Parathyroid adenoma (tissue), 2 donors: ENCODE data around the gene ALOX5AP.

Experiments
- H2AFZ ChIP-seq: fragments of 300-600 bp; sonication (generic); one replicate; pipeline ENCODE4 v1.7.0; 2017; ENCODE audit warnings: antibody characterized with exemption, mild to moderate bottlenecking
- H3K27ac ChIP-seq: fragments of 300-600 bp; sonication (generic); one replicate; pipeline ENCODE4 v1.7.0; 2017
- H3K27me3 ChIP-seq: fragments of 300-600 bp; sonication (generic); one replicate; pipeline ENCODE4 v1.7.0; 2017; ENCODE audit warnings: low read length; ENCODE audit not compliant: control insufficient read depth, insufficient read depth
- H3K36me3 ChIP-seq: fragments of 300-600 bp; sonication (generic); one replicate; pipeline ENCODE4 v1.7.0; 2017; ENCODE audit warnings: low read length; ENCODE audit not compliant: control insufficient read depth, insufficient read depth
- H3K4me1 ChIP-seq: fragments of 300-600 bp; sonication (generic); one replicate; pipeline ENCODE4 v1.7.0; 2017; ENCODE audit warnings: control low read depth
- H3K4me2 ChIP-seq: fragments of 300-600 bp; sonication (generic); one replicate; pipeline ENCODE4 v1.7.0; 2017; ENCODE audit warnings: low read length
- H3K4me3 ChIP-seq: fragments of 300-600 bp; sonication (generic); one replicate; pipeline ENCODE4 v1.7.0; 2017; ENCODE audit warnings: low read depth, low read length
- H3K79me2 ChIP-seq: fragments of 300-600 bp; sonication (generic); one replicate; pipeline ENCODE4 v1.7.0; 2017; ENCODE audit warnings: control low read depth
- H3K9ac ChIP-seq: fragments of 300-600 bp; sonication (generic); one replicate; pipeline ENCODE4 v1.7.0; 2017; ENCODE audit warnings: mild to moderate bottlenecking
- H3K9me3 ChIP-seq: fragments of 300-600 bp; sonication (generic); one replicate; pipeline ENCODE4 v1.7.0; 2017; ENCODE audit warnings: low read length; ENCODE audit not compliant: control insufficient read depth
- CTCF ChIP-seq: fragments of 300-600 bp; sonication (generic); IDR thresholded peaks from one replicate; pipeline ENCODE4 v1.7.0; 2017; ENCODE audit warnings: antibody characterized with exemption, mild to moderate bottlenecking
- donor health status: primary hyperparathyroidism.

The ALOX5AP gene

GRCh38 chr13:30807392-30807791 lies 72.0 kb downstream of the ALOX5AP start:
- Histone ChIP-seq H3K9ac (no peak overlapping the region), H3K36me3 (no peaks in the 10 kb centered on the region), H3K4me2 (no peak overlapping the region), H3K4me1 (no peaks in the 10 kb centered on the region), H3K9me3 (no peaks in the 10 kb centered on the region), H3K4me3 (no peak overlapping the region), H3K27me3 (no peaks in the 10 kb centered on the region), H2AFZ (no peak overlapping the region), H3K79me2 (no peaks in the 10 kb centered on the region), H3K27ac (no peak overlapping the region)
- no peak for TF ChIP-seq CTCF

GRCh38 chr13:30808600-30808999 lies 73.3 kb downstream of the ALOX5AP start:
- Histone ChIP-seq H2AFZ (no peak overlapping the region), H3K27me3 (no peaks in the 10 kb centered on the region), H3K4me1 (no peaks in the 10 kb centered on the region), H3K4me3 (no peak overlapping the region), H3K79me2 (no peaks in the 10 kb centered on the region), H3K27ac (no peak overlapping the region), H3K9ac (no peak overlapping the region), H3K4me2 (no peak overlapping the region), H3K9me3 (no peaks in the 10 kb centered on the region), H3K36me3 (no peaks in the 10 kb centered on the region)
- no peak for TF ChIP-seq CTCF

- Histone ChIP-seq H3K27ac (no peak overlapping the region), H3K36me3 (no peaks in the 10 kb centered on the region), H3K4me1 (no peaks in the 10 kb centered on the region), H2AFZ (no peak overlapping the region), H3K27me3 (no peaks in the 10 kb centered on the region), H3K9me3 (no peaks in the 10 kb centered on the region), H3K4me3 (no peak overlapping the region), H3K79me2 (no peaks in the 10 kb centered on the region), H3K9ac (no peak overlapping the region), H3K4me2 (no peak overlapping the region)
- no peak for TF ChIP-seq CTCF
Measured at GRCh38 chr13:30809787-30810186, 74.4 kb downstream of the ALOX5AP start.

GRCh38 chr13:30810261-30810701 lies 74.9 kb downstream of the ALOX5AP start:
- H3K4me1 ChIP-seq = no peaks in the 10 kb centered on the region
- no peaks in the 10 kb centered on the region for H3K27me3 ChIP-seq
- no peak overlapping the region for H3K9ac ChIP-seq
- H3K4me3 ChIP-seq = no peak overlapping the region
- H3K79me2 ChIP-seq = no peaks in the 10 kb centered on the region
- H3K9me3 ChIP-seq = no peaks in the 10 kb centered on the region
- peak overlapping the region; percentile 70 for H2AFZ ChIP-seq
- H3K4me2 ChIP-seq = no peak overlapping the region
- H3K36me3 ChIP-seq = no peaks in the 10 kb centered on the region
- H3K27ac ChIP-seq = peak overlapping the region; percentile 15
- TF ChIP-seq CTCF = no peak

GRCh38 chr13:30810801-30811200 lies 75.5 kb downstream of the ALOX5AP start:
- Histone ChIP-seq H3K4me2 (no peak overlapping the region), H3K4me3 (no peak overlapping the region), H3K79me2 (no peaks in the 10 kb centered on the region), H3K27ac (no peak overlapping the region), H3K4me1 (no peaks in the 10 kb centered on the region), H3K9me3 (no peaks in the 10 kb centered on the region), H3K27me3 (no peaks in the 10 kb centered on the region), H3K9ac (no peak overlapping the region), H3K36me3 (no peaks in the 10 kb centered on the region), H2AFZ (no peak overlapping the region)
- no peak for TF ChIP-seq CTCF
